CD4-positive, alpha-beta T cell treated with Interleukin-4 for 1 hour (primary cell): Measurements from ENCODE around the gene CD164.

Source experiments
- DNase-seq, 2 donors: peaks; one replicate each; pipeline ENCODE4 v3.0.0-alpha.2; 2020 to 2022

CD164 gene

GRCh38 chr6:109381747-109382575, at the start of gene CD164:
Gene CD164 (minus strand): TSS chr6:109382467. CDS start chr6:109382378, 89 bp downstream.
- DNase-seq = peak; percentile 83 to 93

- DNase-seq = no peak
These were observed 47.2 kb upstream of the CD164 start for GRCh38 chr6:109429496-109429895.

- DNase-seq = no peak
These were observed 46.7 kb upstream of the CD164 start for GRCh38 chr6:109428889-109429477.

- no peak for DNase-seq
These were observed 42.7 kb upstream of the CD164 start for GRCh38 chr6:109424946-109425345.

DNA sequence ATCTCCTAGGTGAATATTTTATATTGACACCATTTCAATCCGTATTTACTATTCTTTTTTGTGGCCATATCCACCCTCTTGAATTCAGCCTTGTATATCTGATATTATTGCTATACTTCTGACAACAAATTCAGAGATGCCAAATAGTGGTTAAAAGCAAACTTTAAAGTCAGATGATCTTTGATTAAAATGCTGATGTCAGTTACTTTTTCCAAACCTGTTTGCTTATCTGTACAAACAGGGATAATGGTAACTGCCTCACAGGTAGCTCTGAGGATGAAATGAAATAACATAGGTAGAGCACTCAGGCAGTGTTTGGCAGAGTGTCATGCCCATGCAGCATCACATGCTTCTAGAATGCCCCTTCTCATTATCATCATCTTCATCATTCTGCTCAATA, 38.9 kb upstream of the CD164 start:
- no peak for DNase-seq

DNA sequence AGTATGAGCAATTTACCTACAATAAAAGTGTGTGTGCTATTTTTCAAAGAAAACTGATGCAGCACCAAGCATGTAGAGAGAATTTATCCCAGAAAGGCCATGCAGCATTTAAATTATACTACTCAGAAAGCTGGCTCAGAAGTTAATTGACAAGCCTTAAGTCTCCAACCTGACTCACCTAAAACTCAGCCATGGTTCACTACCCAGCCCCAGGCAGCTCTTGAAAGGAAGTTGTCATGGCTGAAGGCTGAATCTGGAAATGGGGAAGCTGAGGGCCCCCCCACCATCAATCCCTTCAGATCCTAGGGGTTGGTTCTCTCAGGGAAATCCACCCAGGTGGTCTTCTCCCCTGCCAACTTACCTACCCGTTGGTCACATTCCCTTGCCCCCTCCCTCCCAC, 38.5 kb upstream of the CD164 start:
- DNase-seq = no peak

GRCh38 chr6:109417646-109418045, 35.4 kb upstream of the CD164 start:
- DNase-seq = no peak

GRCh38 chr6:109411034-109411433, 28.8 kb upstream of the CD164 start:
- DNase-seq = no peak

DNA sequence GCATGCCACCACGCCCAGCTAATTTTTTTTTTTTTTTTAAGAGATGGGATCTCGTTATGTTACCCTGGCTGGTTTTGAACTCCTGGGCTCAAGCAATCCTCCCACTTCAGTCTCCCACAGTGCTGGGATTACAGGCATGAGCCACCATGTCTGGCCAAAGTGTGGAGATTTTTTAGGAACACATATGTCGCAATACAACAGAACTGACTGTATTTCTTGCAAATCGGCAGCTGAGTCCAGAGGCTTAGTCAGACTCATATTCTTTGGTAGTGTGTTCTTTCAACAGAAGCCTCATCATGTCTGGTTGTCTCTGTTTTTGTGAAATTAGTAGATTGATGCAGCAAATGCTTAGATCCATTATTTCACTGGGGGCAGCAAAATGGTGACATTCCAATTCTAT, 23.9 kb upstream of the CD164 start:
- no peak for DNase-seq

- no peak for DNase-seq
These were observed 14.8 kb upstream of the CD164 start for GRCh38 chr6:109397020-109397419.

DNA sequence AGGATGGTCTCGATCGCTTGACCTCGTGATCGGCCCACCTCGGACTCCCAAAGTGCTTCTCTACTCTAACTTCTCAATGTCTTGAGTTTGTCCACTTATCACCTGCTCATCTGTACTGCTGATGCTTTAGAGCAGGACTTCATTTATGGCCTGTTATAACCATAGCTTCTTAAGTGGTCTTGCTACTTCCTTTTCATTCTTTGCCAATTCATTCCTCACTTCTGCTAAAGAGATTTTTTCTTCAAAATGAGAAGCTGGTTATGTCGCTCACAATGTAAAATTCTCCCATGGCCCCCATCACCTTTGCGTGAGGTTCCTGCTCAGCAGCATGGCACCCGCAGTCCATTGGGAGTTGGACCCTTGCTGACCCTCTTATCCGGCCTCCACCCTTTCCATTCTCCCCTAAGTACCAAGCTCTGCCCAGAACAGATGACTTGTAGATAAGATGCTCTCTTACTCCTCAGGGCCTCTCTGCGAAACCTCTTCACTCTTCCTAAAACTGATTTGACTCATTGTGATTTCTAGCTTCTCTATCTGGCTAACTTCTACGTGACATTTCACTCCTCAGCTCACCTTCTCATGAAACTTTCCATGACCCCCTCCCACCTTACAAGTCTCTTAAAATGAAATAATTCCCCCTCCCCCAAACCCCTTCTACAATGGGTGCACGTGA, 13.9 kb upstream of the CD164 start:
- DNase-seq = no peak

DNA sequence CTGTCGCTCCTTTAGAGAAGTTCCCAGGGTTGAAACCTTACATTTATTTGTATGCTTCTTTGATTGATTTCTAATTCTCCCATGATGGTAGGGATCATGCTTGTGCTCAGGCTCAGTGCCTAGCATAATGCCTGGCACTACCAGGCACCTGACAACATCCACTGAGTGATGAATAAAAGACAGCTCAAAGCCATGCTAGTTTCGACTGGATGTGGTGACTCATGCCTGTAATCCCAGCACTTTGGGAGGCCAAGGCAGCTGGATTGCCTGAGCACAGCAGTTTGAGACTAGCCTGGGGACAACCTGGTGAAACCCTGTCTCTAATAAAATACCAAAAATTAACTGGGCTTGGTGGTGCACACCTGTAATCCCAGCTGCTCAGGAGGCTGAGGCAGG, 11.6 kb upstream of the CD164 start:
- DNase-seq = no peak

DNA sequence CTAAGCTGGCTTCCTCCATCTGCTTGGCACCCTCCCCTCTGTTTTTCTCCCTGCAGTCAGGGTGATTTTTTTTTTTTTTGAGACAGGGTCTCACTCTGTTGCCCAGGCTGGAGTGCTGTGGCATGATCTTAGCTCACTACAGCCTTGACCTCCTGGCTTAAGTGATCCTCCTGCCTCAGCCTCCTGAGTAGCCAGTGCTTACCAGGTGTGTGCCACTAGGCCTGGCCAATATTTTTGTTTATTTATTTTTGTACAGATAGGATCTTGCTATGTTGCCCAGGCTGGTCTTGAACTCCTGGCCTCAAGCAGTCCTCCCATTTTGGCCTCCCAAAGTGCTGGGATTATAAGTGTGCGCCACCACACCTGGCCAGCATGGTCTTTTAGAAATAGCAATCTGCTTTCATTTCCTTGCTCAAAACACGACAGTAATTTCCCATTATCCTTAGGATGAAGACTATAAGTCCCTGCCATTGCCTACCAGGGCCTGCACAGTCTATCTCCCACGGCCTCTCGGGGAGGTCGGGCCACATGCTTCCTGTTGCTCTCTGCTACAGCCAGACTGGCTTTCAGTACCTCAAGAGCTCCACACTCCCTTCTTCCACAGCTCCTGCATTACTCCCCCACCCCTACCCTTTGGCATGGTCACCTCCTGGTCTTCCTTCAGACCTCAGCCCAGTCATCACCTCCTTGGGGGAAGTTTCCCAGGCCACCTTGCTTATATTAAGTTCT, 11.1 kb upstream of the CD164 start:
- no peak for DNase-seq

GRCh38 chr6:109389650-109390274, 7.5 kb upstream of the CD164 start:
- DNase-seq = no peak

DNA sequence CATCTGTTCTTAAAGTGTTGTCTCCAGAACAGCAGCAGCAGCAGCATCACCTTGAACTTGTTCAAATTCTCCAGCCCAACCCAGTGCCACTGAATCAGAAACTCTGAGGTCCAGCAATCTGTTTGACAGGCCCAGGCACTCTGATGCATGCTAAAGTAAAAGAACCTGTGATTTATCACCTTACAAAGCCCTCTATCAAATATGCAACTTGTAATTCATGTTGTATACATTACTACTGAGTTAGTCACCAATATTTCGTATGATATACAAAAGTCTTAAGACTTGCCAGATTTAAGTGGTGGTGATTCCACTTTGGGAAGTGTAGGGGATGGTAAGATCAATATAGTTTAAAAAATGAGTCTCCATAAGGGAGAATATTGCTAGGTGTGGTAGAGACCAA, 6.0 kb upstream of the CD164 start:
- no peak for DNase-seq

DNA sequence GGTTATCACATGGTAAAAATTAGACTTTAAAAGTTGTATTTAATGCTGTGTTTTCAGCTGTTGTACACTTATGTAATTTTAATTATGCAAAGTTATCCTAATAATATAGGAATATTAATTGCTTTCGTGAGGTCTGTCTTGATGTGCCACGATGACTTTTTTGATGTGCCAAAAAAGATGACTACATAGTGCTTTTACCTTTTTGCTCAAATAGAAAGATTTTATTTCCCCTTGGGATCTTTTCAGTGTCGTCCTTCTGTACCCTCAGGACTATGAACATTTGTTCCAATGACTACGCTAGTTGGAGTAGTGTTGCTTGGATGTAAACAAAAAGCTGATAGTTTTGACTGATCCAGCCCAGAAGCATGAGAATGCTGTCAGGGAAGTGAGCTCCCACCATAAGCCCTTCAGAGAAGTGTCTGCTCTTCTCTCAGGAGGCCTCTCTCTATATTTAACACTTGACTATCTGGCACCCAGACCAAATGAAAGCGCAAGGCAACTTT, 1.2 kb upstream of the CD164 start:
- no peak for DNase-seq

DNA sequence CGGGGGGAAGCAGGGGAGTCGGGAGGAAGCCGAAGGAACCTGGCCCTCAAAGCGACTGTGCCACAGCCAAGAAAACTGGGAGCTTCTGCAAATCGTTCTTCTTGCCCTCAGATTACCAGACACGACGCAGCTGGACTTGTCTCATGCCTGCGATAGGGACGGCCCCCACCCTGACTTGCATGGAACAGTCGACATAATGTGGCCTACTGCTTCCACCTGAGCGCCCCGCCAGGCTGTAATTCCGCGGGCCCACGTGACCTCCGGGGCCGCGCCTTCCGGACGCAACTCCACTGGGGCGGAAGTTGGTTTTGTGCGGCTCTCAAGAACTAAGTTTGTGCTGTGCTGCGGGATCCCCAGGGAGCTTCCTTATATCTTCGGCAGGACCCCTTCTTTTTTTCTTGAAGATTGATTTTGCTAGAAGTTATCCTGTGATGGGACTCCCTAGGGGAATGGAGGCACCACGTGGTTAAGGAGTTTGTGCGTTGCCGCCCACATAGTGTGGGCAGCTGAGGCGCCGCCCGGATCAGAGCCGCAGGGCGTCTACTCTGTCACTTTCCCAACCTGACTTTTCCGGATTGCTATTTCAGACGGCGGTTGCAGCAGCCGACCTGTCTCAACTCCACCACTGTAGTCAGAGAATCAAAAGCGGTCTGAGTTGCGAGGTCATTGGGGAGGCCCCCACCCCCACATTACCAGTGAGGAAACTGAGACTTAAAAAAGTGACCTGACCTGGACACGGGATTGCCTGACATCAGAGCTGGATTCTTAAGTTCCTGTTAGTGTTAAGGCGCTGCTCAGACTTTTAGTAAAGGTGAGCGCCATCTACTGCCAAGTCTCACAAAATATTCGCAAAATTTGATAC, 540 bp upstream of the CD164 start:
- peak; percentile 93 to 95 for DNase-seq

DNA sequence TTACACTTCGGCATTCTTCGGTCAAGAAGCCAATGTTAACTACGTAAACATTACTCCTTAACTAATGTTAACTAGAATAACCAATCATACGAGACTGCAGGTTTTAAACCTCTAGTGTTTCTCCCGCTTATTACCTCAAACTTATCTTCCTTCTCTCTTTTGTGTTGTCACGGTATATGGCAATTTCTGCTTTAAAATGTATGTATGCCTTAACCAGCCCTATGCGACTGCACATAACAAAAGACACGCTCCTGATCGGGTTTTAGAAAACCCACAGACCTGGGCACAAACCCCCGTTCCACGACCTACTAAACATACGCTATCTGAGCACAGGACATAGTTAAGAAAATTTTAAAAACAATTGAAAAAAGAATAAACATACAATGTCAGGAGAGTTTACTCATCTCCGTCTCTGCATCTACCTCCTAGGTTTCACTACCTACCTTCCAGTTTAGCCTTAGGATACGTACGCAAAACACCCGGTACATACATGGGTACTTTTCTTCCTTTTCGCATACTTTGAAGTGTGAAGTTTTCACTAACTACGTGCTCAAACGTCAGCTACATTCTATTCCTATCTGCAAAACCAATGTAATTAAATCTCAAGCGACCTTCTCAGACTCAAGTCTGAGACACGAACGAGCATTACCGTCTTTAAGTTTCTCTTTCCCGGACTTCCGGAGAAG, 1.1 kb downstream of the CD164 start:
- peak in 1 of 2 donors; percentile 34 for DNase-seq

GRCh38 chr6:109379711-109380110, 2.6 kb downstream of the CD164 start:
- no peak for DNase-seq

DNA sequence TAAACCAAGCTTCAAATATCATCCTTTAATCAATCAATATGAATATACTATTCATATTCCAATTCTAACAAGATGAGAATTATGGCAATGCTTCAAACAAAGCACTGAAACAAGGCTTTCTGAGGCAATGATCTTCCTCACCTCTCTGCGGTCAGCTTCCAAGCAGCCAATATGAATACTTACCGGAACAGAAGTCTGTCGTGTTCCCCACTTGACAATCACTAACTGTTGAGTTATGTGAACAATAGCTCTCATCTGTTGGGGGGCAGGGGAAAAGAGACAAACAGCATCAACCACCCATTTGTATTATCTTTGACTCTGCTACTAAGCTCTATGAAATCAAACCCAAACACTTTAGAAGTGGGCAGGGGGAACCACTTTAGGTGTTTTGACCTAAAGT, 4.5 kb downstream of the CD164 start:
- no peak for DNase-seq

GRCh38 chr6:109374326-109374892, 7.9 kb downstream of the CD164 start:
- no peak for DNase-seq
